GM18526 (cell line): ENCODE data around the gene ARFGAP1.

Experiments
- POLR2A ChIP-seq: IDR thresholded peaks from 3 replicates; pipeline ENCODE4 v1.6.1; 2011; ENCODE audit not compliant: insufficient read length; ENCODE audit errors: extremely low read depth

ARFGAP1 gene

DNA sequence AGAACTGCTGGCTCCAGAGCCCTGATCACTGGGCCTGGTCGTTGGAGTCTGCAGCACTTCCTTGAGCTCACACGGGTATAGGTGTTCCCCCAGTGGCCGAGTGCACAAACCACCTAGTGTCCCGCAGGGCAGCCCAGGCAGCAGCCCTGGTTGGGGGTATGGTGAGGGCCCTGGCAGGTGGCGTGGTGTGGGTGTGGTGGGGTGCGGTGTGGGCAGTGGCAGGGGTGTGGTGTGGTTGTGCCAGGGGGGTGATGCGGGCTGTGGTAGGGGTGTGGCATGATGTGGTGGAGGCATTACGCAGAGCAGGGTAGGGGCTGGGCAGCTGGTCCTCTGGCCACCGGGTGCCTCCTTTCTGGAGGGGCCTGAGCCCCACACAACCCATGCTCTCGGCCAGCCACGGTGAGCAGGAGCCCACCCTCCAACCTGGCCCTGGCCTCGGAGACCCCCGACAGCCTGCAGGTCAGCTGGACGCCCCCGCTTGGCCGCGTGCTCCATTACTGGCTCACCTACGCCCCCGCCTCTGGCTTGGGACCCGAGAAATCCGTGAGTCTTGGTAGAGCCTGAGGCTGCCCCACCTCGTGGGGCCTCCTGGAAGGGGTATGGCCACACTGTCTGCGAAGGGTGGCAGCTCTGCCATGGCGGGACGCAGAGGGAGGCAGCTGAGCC, 40.9 kb downstream of the ARFGAP1 start:
- no peak for TF ChIP-seq POLR2A

DNA sequence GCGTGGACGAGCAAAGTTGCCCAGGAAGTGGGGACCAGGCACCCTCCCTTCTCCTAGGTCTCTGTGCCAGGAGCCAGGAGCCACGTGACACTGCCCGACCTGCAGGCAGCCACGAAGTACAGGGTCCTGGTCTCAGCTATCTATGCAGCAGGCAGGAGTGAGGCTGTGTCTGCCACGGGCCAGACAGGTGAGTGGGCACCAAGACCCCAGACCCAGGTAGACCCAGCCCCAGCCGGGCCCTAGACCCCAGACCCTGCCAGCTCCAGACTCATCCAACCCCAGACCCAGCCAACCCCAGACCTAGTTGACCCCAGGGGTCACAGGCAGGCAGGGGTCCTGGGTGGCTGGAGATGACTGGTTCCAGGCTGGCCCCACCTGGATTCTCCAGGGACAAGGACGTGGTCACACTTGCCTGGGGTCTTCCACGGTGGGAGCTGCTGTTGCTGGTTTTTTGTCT, 41.4 kb downstream of the ARFGAP1 start:
- TF ChIP-seq POLR2A = no peak

DNA sequence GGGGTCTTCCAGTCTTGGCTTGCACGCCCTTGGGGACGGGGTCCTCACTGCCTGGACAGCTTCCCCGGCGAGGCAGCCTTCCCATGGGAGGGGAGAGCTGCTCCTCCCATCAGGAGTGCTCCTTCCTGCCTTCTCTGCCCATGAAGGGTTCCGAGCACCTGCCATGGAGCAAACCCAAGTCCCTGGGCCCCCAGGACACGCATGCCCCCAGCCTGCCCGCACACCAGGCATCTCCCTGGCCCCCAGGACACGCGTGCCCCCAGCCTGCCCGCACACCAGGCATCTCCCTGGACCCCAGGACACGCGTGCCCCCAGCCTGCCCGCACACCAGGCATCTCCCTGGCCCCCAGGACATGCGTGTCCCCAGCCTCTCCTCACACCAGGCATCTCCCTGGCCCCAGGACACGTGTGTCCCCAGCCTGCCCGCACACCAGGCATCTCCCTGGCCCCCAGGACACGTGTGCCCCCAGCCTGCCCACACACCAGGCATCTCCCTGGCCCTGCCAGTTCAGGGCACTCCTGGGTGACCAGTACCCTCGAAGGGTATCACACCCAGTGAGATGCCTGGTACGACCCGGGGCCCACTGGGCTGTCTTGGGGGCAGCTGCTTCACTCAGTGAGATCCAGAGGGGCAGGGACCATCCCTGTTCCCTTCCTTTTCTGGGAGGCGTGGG, 42.1 kb downstream of the ARFGAP1 start:
- TF ChIP-seq POLR2A = no peak

DNA sequence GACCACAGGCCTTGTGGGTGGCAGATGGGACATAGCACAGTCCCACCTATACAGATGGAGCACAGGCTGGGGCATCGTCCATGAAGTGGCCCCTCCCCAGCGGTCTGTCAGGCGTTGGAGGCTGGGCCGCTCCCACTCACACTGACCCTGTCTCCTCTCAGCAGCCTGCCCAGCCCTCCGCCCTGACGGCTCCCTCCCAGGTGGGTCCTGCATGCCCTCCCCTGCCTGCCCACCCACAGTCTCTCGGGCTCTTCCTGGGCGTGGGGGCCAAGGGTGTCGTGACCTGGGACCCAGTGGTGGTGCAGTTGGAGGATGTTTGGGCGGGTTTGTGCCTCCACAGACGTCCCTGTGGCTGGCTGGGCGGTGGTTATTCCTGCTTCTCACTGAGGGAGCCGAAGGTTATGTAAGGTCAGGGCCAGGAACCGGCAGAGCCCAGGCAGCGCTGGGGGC, 42.7 kb downstream of the ARFGAP1 start:
- no peak for TF ChIP-seq POLR2A

DNA sequence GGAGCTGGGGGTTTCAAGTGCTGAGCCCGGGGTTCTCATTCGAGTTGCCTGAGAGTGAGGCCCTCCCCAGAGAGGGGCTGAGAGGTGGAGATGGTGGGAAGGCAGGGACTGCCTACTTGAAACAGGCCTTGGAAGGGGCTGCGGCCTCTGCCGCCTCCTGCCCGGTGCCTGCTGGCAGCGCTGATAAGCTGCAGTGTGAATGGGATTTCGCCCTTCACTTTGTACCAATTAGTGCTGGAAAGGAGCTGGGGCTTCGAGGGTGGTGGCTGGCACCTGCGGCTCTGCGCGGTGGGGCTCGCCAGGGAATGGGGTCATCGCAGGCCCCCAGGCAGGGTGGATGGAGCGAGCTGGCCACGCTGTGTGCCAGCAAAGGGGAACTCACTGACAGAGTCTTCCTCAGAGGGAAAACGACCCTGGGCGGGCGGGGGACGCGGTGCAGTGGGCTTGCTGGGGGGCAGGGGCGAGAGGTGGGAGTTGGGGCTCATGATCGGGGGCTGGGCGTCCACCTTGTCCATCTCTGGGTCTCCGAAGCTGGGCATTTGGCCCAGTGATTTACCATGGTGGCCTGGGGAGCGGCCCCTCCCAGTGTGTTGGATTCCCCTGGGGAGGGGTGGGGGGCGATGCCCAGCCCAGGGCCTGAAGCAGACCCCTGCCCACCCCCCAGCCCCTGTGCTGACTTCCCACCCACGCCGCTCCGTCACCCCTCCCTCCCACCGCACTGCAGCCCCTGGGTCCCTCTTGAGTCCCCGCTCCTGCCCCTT, 43.3 kb downstream of the ARFGAP1 start:
- no peak for TF ChIP-seq POLR2A

DNA sequence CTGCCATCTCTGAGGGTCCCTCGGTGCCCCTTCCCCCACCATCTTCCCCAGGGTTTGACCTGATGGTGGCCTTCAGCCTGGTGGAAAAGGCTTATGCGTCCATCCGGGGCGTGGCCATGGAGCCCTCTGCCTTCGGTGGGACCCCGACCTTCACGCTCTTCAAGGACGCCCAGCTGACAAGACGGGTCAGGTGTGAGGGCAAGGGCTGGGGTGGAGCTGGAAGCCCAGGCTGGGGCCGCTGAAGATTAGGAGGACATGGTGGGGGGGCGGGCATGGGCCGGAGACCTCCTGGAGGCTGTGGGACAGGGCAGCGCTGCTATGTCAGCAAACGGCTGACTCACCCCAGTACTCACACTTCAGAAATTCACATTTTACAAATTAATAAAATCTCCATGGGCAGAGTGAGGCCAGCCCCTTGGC, 43.9 kb downstream of the ARFGAP1 start:
- TF ChIP-seq POLR2A = no peak

DNA sequence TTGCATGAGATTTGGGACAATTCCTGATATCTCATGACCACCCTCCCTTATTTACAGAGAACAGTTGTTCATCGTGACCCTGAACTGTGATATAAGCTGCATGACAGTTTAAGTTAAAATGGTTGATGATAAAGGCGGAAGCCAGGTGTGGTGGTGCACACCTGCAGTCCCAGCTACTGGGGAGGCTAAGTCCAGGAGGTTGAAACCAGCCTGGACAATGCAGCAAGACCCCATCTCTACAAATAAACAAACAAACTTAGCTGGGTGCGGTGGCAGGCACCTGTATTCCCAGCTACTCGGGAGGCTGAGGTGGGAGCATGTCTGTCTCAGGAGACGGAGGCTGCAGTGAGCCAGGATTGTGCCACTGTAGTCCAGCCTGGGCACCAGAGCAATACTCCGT, 44.4 kb downstream of the ARFGAP1 start:
- no peak for TF ChIP-seq POLR2A

DNA sequence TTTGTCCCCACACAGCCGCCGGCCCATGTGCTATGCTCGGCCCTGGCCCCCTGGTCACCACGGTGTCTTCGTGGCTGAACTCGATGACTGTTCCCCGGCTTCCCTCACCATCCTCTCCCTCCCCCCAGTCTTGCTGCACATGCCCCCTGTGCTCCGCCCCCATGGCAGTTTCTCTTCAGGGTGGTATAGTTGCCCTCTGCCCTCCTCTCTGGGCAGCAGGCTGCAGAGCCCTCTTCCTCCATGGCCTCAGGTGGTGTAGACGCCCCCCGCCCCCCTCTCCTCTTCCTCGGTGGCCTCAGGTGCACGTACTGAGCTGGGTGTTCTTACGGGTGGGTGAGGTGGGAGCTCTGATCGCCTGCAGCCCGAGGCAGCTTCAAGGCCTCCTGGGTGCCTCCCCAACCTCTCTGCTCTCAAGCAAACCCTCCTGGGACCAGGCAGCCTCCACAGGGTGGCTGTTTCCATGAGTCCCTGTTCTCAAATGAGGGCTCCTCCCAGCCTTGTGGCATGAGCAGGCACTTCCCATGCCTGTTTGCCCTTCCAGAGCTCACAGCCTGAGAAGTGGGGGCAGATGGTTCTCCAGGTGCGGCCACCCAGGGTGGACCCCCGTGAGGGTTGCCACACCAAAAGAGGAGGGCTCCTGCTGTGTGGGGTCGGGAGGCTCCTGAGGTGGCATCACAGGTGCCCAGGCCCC, 45.1 kb downstream of the ARFGAP1 start:
- TF ChIP-seq POLR2A = no peak

DNA sequence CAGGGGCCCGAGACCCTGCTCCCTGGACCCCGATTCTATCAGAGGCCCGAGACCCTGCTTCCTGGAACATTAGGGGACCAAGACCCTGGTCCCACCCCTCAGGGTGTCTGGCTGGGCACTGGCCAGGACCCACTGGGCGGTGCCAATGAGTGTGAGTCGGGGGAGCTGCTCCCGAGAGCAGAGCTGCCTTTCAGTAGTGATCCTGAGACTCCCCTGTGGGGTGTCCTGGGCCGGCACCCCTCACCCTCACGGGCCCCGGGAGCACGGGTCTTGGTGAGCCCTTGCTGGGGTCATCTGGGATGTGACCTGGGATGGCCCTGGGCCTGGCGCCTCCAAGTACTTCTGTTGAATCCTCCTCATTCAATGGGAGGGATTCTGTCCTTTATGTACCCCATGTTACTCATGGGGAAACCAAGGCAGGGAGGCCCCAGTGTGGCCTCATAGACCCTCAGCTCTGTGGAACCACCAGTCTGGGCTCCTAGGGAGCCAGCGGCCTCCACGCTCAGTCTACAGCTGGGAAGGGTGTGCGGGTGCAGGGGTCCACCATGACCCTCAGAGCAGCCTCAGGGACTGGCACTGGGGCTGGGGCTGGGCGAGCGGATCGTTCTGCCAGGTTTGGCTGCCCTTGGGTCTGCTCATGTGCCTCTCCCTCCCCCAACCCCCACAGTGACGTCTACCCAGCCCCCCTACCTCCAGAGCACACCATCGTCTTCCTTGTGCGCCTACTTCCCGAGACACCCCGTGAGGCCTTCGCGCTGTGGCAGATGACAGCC, 46.0 kb downstream of the ARFGAP1 start:
- no peak for TF ChIP-seq POLR2A

DNA sequence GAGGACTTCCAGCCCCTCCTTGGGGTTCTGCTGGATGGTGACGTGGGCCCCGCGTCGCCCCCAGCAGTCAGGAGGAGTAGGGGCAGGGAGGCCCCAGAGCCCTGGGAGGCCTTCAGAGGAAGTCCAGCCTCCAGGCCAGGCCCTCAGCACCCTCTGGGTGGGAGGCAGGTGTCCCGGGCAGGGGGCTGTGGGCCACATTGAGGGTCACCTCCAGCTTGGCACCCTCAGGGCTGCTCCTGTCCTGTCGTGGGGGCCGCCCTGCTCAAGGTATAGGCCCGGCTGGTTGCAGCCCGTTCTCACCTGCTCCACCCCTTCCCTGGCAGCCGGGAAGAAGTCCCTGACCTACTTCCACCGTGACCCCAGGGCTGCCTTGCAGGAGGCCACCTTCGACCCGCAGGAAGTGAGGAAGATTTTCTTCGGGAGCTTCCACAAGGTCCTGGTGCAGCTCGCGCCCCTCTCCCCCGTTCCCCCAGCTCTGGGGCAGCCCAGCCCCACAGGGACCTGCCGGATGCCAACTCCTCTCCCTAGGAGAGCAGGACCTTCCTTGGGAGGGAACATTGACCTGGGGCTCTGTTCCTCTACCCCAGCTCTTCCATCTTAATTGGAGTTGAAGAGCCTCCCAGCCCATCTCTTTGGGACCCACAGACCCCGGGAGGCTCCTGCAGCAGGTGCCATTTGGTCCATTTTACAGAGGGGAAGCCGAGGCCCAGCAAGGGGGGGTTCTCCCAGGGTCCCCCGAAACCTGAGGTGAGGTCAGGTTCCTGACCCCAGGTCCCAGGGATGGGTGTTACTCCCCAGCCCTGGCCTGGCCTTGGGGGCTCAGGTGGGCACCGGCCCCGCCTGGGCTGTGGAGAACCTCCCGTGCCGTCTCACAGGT, 46.8 kb downstream of the ARFGAP1 start:
- no peak for TF ChIP-seq POLR2A

DNA sequence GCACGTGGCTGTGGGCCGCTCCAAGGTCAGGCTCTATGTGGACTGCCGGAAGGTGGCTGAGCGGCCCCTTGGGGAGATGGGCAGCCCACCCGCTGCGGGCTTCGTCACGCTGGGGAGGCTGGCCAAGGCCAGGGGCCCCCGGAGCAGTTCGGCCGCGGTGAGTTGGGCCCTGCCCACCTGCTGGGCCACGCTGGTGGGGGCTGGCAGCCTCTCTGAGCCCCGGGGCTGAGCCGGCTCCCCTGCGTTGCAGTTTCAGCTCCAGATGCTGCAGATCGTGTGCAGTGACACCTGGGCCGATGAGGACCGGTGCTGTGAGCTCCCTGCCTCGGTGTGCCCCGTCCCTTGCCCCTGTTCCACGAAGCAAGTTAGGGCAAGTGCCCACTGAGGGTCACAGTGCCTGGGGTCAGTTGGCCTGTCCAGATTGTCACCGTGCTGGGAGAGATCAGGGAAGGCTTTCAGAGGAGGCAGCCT, 47.5 kb downstream of the ARFGAP1 start:
- TF ChIP-seq POLR2A = no peak

DNA sequence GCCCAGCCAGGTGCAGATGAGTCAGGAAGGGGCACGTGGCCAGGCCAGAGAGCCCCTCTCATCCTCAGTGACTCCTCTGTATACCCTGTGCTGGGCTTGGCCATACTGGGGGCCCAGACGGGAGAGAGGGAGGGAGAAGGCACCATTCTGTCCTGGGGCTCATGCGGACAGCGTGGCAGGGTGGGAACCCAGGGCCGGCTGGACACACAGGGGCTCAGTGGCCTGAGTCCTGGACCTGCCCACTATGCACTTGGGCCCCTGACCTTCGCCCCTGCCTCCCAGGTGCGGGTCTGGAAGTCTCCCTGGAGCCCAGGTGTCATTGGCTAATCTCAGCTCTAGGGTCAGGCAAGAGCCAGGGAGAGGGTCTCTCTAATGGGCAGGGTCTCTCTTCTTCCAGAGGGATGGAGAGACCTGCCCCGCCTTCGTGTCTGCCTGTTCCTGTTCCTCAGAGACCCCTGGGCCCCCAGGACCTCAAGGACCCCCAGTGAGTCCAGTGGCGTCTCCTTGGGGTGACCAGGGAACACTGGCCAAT, 48.1 kb downstream of the ARFGAP1 start:
- TF ChIP-seq POLR2A = no peak

DNA sequence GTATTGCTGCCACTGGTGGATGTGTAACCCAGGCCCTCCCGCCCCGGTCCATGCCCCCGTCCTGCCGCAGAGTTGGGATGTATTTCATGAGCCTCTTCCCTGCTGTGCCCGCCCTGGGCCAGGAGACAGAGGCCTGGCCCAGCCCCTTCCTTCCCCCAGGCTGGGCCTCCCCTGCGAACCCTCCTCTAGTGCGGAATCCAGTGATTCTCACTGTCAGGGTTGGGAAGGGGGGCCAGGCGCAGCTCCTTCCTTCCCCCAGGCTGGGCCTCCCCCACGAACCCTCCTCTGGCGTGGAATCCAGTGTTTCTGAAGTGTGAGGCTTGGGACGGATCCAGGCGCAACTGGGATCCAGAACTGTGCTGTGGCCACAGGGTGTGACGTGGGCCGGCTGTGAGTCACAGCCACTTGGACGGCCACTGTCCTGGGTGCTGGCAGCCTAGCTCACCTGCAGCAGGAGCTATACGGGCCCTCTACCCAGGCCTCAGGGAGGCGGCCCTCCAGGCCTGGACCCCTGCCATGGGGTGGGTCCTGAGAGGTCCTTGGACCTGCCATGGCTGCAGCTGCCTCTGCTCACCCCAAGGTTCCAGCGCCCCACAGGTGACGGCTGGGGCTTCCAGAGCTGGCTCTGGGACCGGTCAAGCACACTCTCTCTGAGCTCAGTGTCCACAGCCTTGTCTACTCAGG, 48.7 kb downstream of the ARFGAP1 start:
- no peak for TF ChIP-seq POLR2A
